Mammary epithelial cell (primary cell): ENCODE measurements around the gene PDZD4.

Experiments used
- EZH2 ChIP-seq: IDR thresholded peaks from 2 replicates; pipeline ENCODE4 v1.6.1; 2012; ENCODE audit warnings: low read length, inconsistent platforms, borderline replicate concordance
- TF ChIP-seq, protein P1 (sequence below), 2 donors: IDR thresholded peaks in 1 of 2; conservative IDR thresholded peaks in 1 of 2; 2 replicates each; pipeline ENCODE4 v1.5.1; 2011 to 2012; ENCODE audit warnings: inconsistent platforms in 2 of 2, low read length in 2 of 2, mild to moderate bottlenecking in 2 of 2, control low read depth in 1 of 2, low read depth in 1 of 2; ENCODE audit not compliant: insufficient read depth in 1 of 2; ENCODE audit errors: extremely low read depth in 1 of 2

DNA sequence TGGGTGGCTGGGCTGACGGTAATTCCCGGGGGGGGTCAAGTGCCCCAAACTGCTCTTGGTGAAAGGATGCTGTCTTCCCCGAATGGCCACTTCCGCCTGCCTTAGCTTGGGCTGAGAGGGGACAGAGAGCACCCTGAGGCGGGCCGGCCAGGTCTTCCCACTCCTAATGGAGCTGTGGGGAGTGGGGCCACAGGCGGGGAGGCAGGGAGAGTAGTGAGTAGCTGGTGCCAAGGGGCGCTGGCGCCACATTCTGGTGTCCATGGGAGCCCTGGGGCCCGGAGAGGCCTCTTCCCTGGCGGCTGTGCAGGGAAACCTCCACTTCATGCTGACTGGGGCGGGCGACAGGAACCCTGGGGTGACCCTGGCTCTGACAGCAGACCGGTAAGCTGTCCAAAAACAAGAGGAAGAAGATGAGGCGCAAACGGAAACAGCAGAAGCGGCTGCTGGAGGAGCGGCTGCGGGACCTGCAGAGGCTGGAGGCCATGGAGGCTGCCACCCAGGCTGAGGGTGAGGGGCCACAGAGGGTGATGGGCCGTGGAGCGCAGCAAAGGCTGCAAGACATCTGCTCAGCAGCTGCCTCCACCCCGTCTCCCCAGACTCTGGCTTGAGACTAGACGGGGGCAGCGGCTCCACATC, 46.8 kb downstream of the PDZD4 start:
- no peak for TF ChIP-seq EZH2
- TF ChIP-seq, protein P1, sequence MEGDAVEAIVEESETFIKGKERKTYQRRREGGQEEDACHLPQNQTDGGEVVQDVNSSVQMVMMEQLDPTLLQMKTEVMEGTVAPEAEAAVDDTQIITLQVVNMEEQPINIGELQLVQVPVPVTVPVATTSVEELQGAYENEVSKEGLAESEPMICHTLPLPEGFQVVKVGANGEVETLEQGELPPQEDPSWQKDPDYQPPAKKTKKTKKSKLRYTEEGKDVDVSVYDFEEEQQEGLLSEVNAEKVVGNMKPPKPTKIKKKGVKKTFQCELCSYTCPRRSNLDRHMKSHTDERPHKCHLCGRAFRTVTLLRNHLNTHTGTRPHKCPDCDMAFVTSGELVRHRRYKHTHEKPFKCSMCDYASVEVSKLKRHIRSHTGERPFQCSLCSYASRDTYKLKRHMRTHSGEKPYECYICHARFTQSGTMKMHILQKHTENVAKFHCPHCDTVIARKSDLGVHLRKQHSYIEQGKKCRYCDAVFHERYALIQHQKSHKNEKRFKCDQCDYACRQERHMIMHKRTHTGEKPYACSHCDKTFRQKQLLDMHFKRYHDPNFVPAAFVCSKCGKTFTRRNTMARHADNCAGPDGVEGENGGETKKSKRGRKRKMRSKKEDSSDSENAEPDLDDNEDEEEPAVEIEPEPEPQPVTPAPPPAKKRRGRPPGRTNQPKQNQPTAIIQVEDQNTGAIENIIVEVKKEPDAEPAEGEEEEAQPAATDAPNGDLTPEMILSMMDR (conservative IDR thresholded peaks at IDR 0.05 in 1 of 2, IDR thresholded peaks at IDR 0.05 in 1 of 2; ENCODE audit: extremely low read depth in 1 of 2, insufficient read depth in 1 of 2, low read depth in 1 of 2, low read length in 2 of 2): no peak
